BJ (cell line): ENCODE data around the gene DNAH9. TPM values are rescaled to one million over a fixed set of nuclear protein-coding genes. Genes with fewer than 3 reads are reported as not detected.

Experiments
- CTCF ChIA-PET: fragments of 350-600 bp; formaldehyde crosslinking; extraction: SDS; loops from one replicate; lab custom pipeline; 2021; ENCODE audit warnings: antibody characterized with exemption, inconsistent platforms; lab: Yijun Ruan, JAX
- POLR2A ChIA-PET: fragments of 300-600 bp; sonication (Branson Sonifier 250); formaldehyde crosslinking; extraction: SDS; loops from one replicate; lab custom pipeline; 2021; ENCODE audit warnings: antibody characterized with exemption; lab: Charles Lee
- DNase-seq: peaks from one replicate; pipeline ENCODE4 v3.0.0-alpha.2; 2011; ENCODE audit warnings: low read depth
- H3K27me3 ChIP-seq: 2 replicates; pipeline ENCODE4 v1.6.0; 2011; ENCODE audit warnings: low read length; ENCODE audit not compliant: control insufficient read depth, insufficient read depth
- H3K36me3 ChIP-seq: 2 replicates; pipeline ENCODE4 v1.5.1; 2011; ENCODE audit warnings: low read length; ENCODE audit not compliant: control insufficient read depth, insufficient read depth
- H3K4me3 ChIP-seq: 2 replicates; pipeline ENCODE4 v1.5.1; 2011; ENCODE audit warnings: low read depth, mild to moderate bottlenecking, control low read depth, low read length
- polyA plus RNA-seq: library from polyadenylated mRNA; depleted of rRNA; stranded (reverse); fragments of >200 nt; gene quantifications from 2 replicates; pipeline ENCODE4 v1.2.3, GENCODE V29; 2011
- TF ChIP-seq, protein P1 (sequence below): IDR thresholded peaks from 2 replicates; pipeline ENCODE4 v1.5.1; 2011; ENCODE audit warnings: low read depth, mild to moderate bottlenecking, control low read depth, inconsistent platforms, low read length, moderate library complexity; ENCODE audit not compliant: insufficient read depth

DNAH9 gene
- polyA plus RNA-seq, 1 experiment, result not detected

DNA sequence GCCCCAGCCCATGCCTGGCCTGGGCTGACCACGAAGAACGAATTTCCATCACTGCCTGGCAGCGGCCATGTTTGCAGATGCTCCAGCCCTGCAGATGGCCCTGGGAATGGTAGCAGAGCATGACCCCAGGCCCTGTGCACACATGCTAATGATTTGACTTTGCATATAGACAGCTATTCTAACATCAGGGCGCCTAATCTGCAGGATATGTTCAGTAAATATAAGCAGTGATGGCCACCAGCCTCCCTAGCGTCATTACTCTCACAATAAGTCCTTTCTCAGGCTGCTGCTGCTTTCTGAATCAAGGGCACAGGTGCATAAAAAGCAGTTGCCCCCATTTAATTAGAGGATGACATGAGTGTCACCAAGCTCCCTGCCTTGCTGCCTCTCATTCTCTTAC, 24.2 kb downstream of the DNAH9 start:
- Histone ChIP-seq H3K36me3 (no peaks in the 10 kb centered on the region), H3K4me3 (no peak overlapping the region), H3K27me3 (no peaks in the 10 kb centered on the region)
- TF ChIP-seq, protein P1, sequence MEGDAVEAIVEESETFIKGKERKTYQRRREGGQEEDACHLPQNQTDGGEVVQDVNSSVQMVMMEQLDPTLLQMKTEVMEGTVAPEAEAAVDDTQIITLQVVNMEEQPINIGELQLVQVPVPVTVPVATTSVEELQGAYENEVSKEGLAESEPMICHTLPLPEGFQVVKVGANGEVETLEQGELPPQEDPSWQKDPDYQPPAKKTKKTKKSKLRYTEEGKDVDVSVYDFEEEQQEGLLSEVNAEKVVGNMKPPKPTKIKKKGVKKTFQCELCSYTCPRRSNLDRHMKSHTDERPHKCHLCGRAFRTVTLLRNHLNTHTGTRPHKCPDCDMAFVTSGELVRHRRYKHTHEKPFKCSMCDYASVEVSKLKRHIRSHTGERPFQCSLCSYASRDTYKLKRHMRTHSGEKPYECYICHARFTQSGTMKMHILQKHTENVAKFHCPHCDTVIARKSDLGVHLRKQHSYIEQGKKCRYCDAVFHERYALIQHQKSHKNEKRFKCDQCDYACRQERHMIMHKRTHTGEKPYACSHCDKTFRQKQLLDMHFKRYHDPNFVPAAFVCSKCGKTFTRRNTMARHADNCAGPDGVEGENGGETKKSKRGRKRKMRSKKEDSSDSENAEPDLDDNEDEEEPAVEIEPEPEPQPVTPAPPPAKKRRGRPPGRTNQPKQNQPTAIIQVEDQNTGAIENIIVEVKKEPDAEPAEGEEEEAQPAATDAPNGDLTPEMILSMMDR, result no peak
- ChIA-PET POLR2A (no interaction called here), CTCF (no interaction called here)
- no peak for DNase-seq

DNA sequence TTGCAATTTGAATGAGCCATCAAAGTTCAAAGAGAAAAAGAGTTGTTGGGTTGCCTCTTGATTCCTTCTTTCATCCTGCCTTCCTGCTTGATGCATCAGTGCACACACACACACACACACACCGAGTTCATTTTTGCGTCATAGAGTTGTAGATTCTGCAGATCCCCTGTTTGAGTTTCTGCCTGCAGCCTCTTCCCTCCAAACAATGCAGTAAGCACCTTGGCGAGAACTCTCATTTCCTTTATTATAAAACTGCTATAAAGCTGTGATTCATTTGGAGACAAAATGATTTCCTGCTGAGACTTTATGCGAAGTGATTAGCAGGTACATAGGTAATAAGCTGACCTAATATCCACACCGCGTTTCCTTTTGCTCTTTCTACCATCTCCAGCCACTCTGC, 26.7 kb downstream of the DNAH9 start:
- CTCF ChIA-PET, result no interaction called here
- POLR2A ChIA-PET, result no interaction called here
- no peaks in the 10 kb centered on the region for H3K27me3 ChIP-seq
- no peaks in the 10 kb centered on the region for H3K36me3 ChIP-seq
- H3K4me3 ChIP-seq, result no peak overlapping the region
- TF ChIP-seq, protein P1, result no peak
- DNase-seq, result no peak

DNA sequence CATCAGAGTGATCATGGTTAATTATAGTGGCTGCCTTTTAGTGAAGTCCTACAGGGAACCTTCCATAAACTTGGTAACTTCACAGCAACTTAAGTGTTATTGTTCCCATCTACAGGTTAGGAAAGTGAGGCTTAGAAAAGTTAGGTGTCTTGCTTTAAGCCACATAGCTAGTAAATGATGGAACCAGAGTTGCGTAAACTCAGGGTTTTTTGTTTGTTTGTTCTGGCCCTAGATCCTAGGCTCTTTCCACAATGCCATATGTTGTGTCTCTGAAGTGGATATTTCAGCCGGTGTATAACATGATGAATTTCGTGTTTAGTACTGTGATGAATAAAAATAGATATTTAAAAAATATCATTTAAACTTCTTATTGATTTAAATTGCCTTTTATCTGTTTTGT, 27.6 kb downstream of the DNAH9 start:
- no peak overlapping the region for H3K4me3 ChIP-seq
- no peaks in the 10 kb centered on the region for H3K36me3 ChIP-seq
- CTCF ChIA-PET, result no interaction called here
- POLR2A ChIA-PET, result no interaction called here
- H3K27me3 ChIP-seq, result no peaks in the 10 kb centered on the region
- DNase-seq, result no peak
- TF ChIP-seq, protein P1, result no peak

DNA sequence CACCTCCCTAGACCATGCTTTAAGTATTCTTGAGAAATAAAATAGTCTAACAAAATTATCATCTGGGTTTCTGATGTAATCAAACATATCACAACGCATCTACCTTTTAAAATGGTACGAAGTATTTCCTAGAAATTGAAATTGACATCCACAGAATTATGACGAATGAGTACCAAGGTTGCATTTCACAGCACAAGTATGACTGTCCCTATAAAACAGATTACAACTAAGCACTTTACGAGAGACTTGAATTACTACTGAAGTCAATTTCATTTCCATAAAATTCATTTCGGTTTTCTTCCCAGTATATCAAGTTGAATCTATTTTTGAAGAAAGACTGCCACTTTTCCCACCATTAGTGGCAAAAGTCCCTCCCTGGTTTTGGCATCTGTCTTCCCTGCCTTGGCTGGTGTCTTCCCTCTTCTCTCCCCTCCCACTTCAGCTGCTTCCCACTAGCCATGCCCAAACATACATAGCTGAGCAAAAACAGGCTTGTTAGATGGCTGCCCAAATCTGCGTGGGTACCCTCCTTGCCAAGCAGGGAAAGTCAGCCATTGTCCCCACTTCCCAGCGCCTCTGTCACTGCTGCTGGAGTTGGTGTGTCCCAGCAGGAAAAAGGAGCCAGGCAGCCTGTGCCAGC, 29.2 kb downstream of the DNAH9 start:
- Histone ChIP-seq H3K27me3 (no peaks in the 10 kb centered on the region), H3K4me3 (no peak overlapping the region), H3K36me3 (no peaks in the 10 kb centered on the region)
- ChIA-PET CTCF (interaction anchor here (1.7 kb wide), 1 partner anchor 16 kb away, joined by 5 read pairs; no protein-coding TSS in a partner anchor), POLR2A (no interaction called here)
- DNase-seq, result no peak
- TF ChIP-seq, protein P1, result no peak

DNA sequence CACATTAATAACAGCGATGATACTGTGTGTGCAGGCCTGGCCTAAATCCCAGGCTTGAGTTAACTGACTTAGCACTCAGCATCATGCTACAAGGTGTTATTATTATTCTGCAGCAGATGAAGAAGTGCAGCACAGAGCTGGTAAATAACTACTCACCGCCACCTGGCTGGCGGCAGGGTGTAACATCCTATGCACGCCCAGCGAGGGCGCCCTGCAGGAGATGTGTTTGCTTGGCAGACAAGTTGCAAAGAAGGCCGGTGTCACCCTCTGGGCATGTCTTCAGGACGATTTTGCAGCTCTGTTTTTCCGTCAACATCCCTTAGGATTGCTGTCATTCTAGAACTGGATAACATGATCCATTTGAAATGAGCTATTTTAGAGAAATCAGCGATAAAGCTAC, 30.1 kb downstream of the DNAH9 start:
- DNase-seq, result no peak
- Histone ChIP-seq H3K4me3 (no peak overlapping the region), H3K36me3 (no peaks in the 10 kb centered on the region), H3K27me3 (no peaks in the 10 kb centered on the region)
- TF ChIP-seq, protein P1, result no peak
- CTCF ChIA-PET, result interaction anchor here (1.7 kb wide), 1 partner anchor 16 kb away, joined by 5 read pairs; no protein-coding TSS in a partner anchor
- POLR2A ChIA-PET, result no interaction called here
